Natural killer cell treated with Interleukin-12 subunit alpha and Interleukin-12 subunit beta and Interleukin-15 and Interleukin-18, amount 100 ng/mL, for 72 hours (primary cell): Measurements from ENCODE around the gene ITGB3BP. TPM values are rescaled to one million over a fixed set of nuclear protein-coding genes. Genes with fewer than 3 reads are reported as not detected.

Source experiments
- ATAC-seq, 2 donors: fragments of 150-1000 bp; cut with Tn5 transposase in 1 of 2; sonication (Bioruptor Pico), chemical (Tn5 transposase) in 1 of 2; 2 replicates each; pipeline ENCODE4 v1.10.0; 2021
- DNase-seq: peaks from one replicate; pipeline ENCODE4 v3.0.0; 2022; ENCODE audit warnings: low spot score
- H3K27ac Mint-ChIP-seq, 2 donors: 1 replicate in 1 of 2; 2 replicates in 1 of 2; pipeline ENCODE4 v1.8.0; 2022; ENCODE audit warnings: mixed read lengths in 2 of 2, mild to moderate bottlenecking in 1 of 2, moderate library complexity in 1 of 2
- H3K27me3 Mint-ChIP-seq, 2 donors: 1 replicate in 1 of 2; 2 replicates in 1 of 2; pipeline ENCODE4 v1.8.0; 2022; ENCODE audit warnings: mixed read lengths in 2 of 2
- H3K36me3 Mint-ChIP-seq: one replicate; pipeline ENCODE4 v1.8.0; 2022; ENCODE audit warnings: mixed read lengths
- H3K4me1 Mint-ChIP-seq, 2 donors: 1 replicate in 1 of 2; 2 replicates in 1 of 2; pipeline ENCODE4 v1.8.0; 2022; ENCODE audit warnings: low read depth in 2 of 2, mixed read lengths in 2 of 2, mild to moderate bottlenecking in 1 of 2
- H3K4me3 Mint-ChIP-seq: one replicate; pipeline ENCODE4 v1.8.0; 2022; ENCODE audit warnings: mixed read lengths
- H3K9me3 Mint-ChIP-seq: 2 replicates; pipeline ENCODE4 v1.8.0; 2022; ENCODE audit warnings: mixed read lengths
- total RNA-seq, 2 donors: library from RNA; stranded (reverse); gene quantifications; one replicate each; pipeline ENCODE4 v1.2.3, GENCODE V29; 2022

ITGB3BP gene
- total RNA-seq, 2 donors from 2014 or later: 35.0 to 48.3 TPM

- H3K4me1 Mint-ChIP-seq: no peaks in the 10 kb centered on the region
- ATAC-seq: no peak
These were observed 14.0 kb upstream of the ITGB3BP start for GRCh38 chr1:63537006-63537405.

GRCh38 chr1:63534406-63534805 is 11.4 kb upstream of the ITGB3BP start:
- Mint-ChIP-seq H3K36me3 (no peaks in the 10 kb centered on the region), H3K9me3 (no peaks in the 10 kb centered on the region), H3K4me1 (no peaks in the 10 kb centered on the region), H3K27ac (no peak overlapping the region), H3K4me3 (no peak overlapping the region), H3K27me3 (no peaks in the 10 kb centered on the region)
- no peak for ATAC-seq
- DNase-seq: no peak

More at GRCh38 chr1:63537006-63537405, 14.0 kb upstream of the ITGB3BP start:
- H3K27me3 Mint-ChIP-seq: no peaks in the 10 kb centered on the region
- H3K9me3 Mint-ChIP-seq: no peaks in the 10 kb centered on the region
- H3K36me3 Mint-ChIP-seq: no peaks in the 10 kb centered on the region
- no peak overlapping the region for H3K27ac Mint-ChIP-seq
- no peak overlapping the region for H3K4me3 Mint-ChIP-seq
- DNase-seq: no peak

- Mint-ChIP-seq H3K27ac (no peak overlapping the region), H3K36me3 (no peaks in the 10 kb centered on the region), H3K9me3 (no peaks in the 10 kb centered on the region), H3K27me3 (no peaks in the 10 kb centered on the region), H3K4me3 (no peak overlapping the region), H3K4me1 (no peaks in the 10 kb centered on the region)
- ATAC-seq (no peak), DNase-seq (no peak)
These were observed 10.9 kb upstream of the ITGB3BP start for GRCh38 chr1:63533931-63534330.

DNA sequence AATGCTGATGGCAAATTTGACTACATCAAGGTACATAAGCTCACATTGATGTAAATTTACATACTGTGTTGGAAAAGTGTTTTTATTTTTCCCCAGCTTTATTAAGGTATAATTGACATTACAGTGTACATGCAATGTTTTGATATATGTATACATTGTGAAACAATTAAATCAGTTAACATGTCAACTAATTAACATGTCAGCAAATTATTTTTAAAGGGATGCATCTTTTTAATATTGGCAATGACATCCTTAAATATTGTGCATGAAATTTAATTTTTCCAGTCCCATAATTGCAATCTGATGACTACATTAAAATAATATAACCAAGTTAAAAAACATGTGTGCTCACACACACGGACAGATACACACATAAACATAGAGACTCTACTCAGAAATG is 9.7 kb upstream of the ITGB3BP start:
- H3K4me1 Mint-ChIP-seq: no peaks in the 10 kb centered on the region
- peaks cover 5% of the 10 kb centered on the region for H3K36me3 Mint-ChIP-seq
- no peaks in the 10 kb centered on the region for H3K27me3 Mint-ChIP-seq
- no peak overlapping the region for H3K4me3 Mint-ChIP-seq
- no peak overlapping the region for H3K27ac Mint-ChIP-seq
- DNase-seq (no peak), ATAC-seq (no peak)
- H3K9me3 Mint-ChIP-seq: no peaks in the 10 kb centered on the region

DNA sequence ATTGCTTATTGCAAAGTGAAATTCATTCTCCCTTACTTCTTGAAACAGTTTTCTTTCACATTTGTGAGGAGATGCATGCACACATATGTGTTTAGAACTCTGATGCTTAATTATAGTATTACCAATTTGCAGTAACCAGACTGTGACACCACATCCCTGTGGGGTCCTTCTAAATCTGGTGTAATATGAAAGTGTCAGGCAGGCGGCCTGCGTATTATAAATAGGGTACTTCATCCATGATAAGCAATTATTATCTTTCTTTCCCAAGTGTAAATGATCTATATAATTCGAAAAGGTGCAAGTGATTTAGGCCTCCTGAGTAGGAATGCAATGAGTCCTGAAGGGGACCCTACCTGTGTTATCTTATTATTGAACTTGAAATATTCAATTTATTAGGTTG is 1.2 kb upstream of the ITGB3BP start:
- peaks cover 5% of the 10 kb centered on the region for H3K36me3 Mint-ChIP-seq
- no peaks in the 10 kb centered on the region for H3K9me3 Mint-ChIP-seq
- peak overlapping the region; percentile 92 to 97 for H3K27ac Mint-ChIP-seq
- H3K4me3 Mint-ChIP-seq: peak overlapping the region; percentile 94
- no peak for DNase-seq
- peaks cover 15 to 23% of the 10 kb centered on the region in 2 donors for H3K4me1 Mint-ChIP-seq
- no peak for ATAC-seq
- no peaks in the 10 kb centered on the region for H3K27me3 Mint-ChIP-seq

DNA sequence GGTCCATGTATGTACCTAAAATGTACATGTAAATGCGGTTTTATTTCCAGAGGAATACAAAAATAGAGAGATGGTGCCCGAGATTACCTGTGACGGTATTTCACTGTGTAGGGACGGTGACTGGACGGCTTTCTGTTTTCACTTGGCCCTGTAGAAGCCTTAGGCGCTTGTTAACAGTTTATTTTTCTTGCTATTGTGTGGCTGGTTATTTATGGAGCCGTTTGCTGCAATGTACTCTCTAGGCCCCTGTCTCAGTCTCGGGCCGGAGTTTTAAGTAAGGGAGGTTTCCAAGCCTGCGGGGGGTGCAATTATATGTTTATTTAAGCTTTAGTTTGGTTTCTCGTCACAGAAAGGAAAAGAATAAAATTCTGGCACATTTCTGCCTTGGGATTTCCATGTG is 713 bp upstream of the ITGB3BP start:
- Mint-ChIP-seq H3K27me3 (no peaks in the 10 kb centered on the region), H3K36me3 (peaks cover 5% of the 10 kb centered on the region), H3K4me1 (peaks cover 15 to 23% of the 10 kb centered on the region in 2 donors), H3K27ac (peak overlapping the region; percentile 92 to 97), H3K4me3 (peak overlapping the region; percentile 94), H3K9me3 (no peaks in the 10 kb centered on the region)
- ATAC-seq (peak in 1 of 2 donors; percentile 47), DNase-seq (no peak)

- Mint-ChIP-seq H3K36me3 (no peaks in the 10 kb centered on the region), H3K4me3 (no peak overlapping the region), H3K27me3 (no peaks in the 10 kb centered on the region), H3K9me3 (no peaks in the 10 kb centered on the region), H3K27ac (no peak overlapping the region), H3K4me1 (peaks cover under 1 to 11% of the 10 kb centered on the region in 2 donors)
- DNase-seq: no peak
- ATAC-seq: no peak
These were observed 6.4 kb downstream of the ITGB3BP start for GRCh38 chr1:63516629-63517028.

- no peak for DNase-seq
- Mint-ChIP-seq H3K27me3 (no peaks in the 10 kb centered on the region), H3K36me3 (no peaks in the 10 kb centered on the region), H3K9me3 (no peaks in the 10 kb centered on the region), H3K4me1 (peaks cover 0 to 3% of the 10 kb centered on the region in 2 donors), H3K27ac (no peak overlapping the region), H3K4me3 (no peak overlapping the region)
- no peak for ATAC-seq
These were observed 10.4 kb downstream of the ITGB3BP start for GRCh38 chr1:63512584-63512983.

- Mint-ChIP-seq H3K27ac (no peak overlapping the region), H3K4me1 (peaks cover 0 to 3% of the 10 kb centered on the region in 2 donors), H3K27me3 (no peaks in the 10 kb centered on the region), H3K9me3 (no peaks in the 10 kb centered on the region), H3K4me3 (no peak overlapping the region), H3K36me3 (peaks cover 15% of the 10 kb centered on the region)
- ATAC-seq (no peak), DNase-seq (no peak)
These were observed 13.3 kb downstream of the ITGB3BP start for GRCh38 chr1:63509718-63510117.

GRCh38 chr1:63506782-63507181 is 16.2 kb downstream of the ITGB3BP start:
- Mint-ChIP-seq H3K4me1 (peaks cover 0 to 3% of the 10 kb centered on the region in 2 donors), H3K27ac (no peak overlapping the region), H3K9me3 (no peaks in the 10 kb centered on the region), H3K4me3 (no peak overlapping the region), H3K36me3 (peaks cover 15% of the 10 kb centered on the region), H3K27me3 (no peaks in the 10 kb centered on the region)
- no peak for ATAC-seq
- no peak for DNase-seq

DNA sequence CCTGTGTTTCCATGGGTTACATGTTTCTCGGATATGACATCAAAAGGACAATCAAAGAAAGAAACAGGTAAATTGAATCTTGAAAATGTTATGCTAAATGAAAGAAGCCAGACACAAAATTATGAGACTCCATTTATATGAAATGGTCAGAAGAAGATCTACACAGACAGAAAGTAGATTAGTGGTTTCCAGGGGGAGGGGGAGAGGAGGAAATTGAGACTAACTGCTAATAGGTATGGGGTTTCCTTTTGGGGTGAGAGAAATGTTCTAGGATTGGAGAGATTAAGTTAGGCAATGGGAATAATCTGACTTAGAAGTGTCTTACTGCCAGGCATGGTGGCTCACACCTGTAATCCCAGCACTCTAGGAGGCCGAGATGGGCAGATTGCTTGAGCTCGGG is 21.8 kb downstream of the ITGB3BP start:
- Mint-ChIP-seq H3K4me1 (peaks cover 4 to 5% of the 10 kb centered on the region in 2 donors), H3K36me3 (peaks cover 18% of the 10 kb centered on the region), H3K4me3 (no peak overlapping the region), H3K27me3 (no peaks in the 10 kb centered on the region), H3K27ac (no peak overlapping the region), H3K9me3 (no peaks in the 10 kb centered on the region)
- no peak for DNase-seq
- ATAC-seq: no peak

- Mint-ChIP-seq H3K36me3 (peaks cover 10% of the 10 kb centered on the region), H3K27me3 (no peaks in the 10 kb centered on the region), H3K4me3 (no peak overlapping the region), H3K27ac (no peak overlapping the region), H3K4me1 (peaks cover 4 to 5% of the 10 kb centered on the region in 2 donors), H3K9me3 (no peaks in the 10 kb centered on the region)
- ATAC-seq: no peak
- DNase-seq: no peak
These were observed 24.9 kb downstream of the ITGB3BP start for GRCh38 chr1:63498106-63498505.

DNA sequence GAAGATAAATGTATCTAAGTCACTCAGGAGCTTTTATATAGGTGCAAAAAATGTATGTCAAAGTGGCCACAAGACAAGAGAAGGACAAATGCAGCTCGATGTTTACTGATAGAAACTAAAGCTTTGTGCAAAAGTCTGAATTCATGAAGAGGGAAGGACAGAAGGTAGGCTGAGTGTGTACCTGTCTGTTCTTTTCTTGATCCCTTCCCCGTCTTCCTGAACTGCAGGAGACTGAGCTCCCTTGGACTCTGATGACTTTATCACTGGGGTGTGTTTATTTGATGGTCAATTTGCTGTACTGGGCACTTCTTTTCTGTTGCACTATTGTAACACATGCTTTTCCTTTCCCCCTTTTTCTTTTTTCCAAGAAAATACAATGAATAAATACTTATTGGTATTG is 25.4 kb downstream of the ITGB3BP start:
- no peak overlapping the region for H3K27ac Mint-ChIP-seq
- no peak for ATAC-seq
- no peak for DNase-seq
- peaks cover 10% of the 10 kb centered on the region for H3K36me3 Mint-ChIP-seq
- H3K27me3 Mint-ChIP-seq: no peaks in the 10 kb centered on the region
- H3K9me3 Mint-ChIP-seq: no peaks in the 10 kb centered on the region
- no peak overlapping the region for H3K4me3 Mint-ChIP-seq
- peaks cover 4 to 5% of the 10 kb centered on the region in 2 donors for H3K4me1 Mint-ChIP-seq

DNA sequence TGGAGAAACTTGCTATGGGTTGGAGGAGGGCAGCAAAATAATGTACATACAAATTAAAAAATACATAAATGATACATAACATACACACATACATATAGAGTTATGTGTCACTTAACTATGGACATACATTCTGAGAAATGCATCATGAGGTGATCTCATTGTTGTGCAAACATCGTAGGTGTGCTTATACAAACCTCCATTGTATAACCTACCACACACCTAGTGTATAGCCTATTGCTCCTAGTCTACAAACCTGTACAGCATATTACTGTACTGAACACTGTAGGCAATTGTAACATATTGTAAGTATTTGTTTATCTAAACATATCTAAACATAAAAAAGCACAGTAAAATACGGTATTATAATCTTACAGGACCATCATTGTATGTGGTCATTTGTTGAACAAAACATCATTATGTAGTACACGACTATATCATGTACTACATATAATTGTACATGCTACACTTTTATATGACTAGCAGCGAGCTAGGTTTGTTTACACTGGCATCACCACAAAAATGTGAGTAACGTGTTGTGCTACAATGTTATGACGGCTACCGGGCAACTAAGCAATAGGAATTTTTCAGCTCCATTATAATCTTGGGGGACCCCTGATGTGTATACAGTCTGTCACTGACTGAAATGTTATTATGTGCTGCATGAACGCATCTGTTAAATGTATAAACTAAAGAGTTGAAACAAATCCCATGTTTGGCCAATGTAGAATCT is 35.5 kb downstream of the ITGB3BP start:
- no peak overlapping the region for H3K27ac Mint-ChIP-seq
- no peaks in the 10 kb centered on the region for H3K36me3 Mint-ChIP-seq
- no peak for DNase-seq
- H3K9me3 Mint-ChIP-seq: no peaks in the 10 kb centered on the region
- H3K4me1 Mint-ChIP-seq: no peaks in the 10 kb centered on the region
- H3K4me3 Mint-ChIP-seq: no peak overlapping the region
- no peak for ATAC-seq
- H3K27me3 Mint-ChIP-seq: no peaks in the 10 kb centered on the region

GRCh38 chr1:63486629-63487028 is 36.4 kb downstream of the ITGB3BP start:
- DNase-seq (no peak), ATAC-seq (no peak)
- Mint-ChIP-seq H3K27ac (no peak overlapping the region), H3K9me3 (no peaks in the 10 kb centered on the region), H3K4me1 (no peaks in the 10 kb centered on the region), H3K27me3 (no peaks in the 10 kb centered on the region), H3K4me3 (no peak overlapping the region), H3K36me3 (no peaks in the 10 kb centered on the region)
